ENCODE results near the gene ALPK3.

The ALPK3 gene

GRCh38 chr15:84816694-84817465 is at the start of gene ALPK3:
ALPK3 (plus strand) TSS chr15:84817356; CDS start chr15:84817453, 97 bp downstream.
- DNase-seq, result peak; percentile 92

- no peak for DNase-seq
Measured at GRCh38 chr15:84772031-84772430, 45.1 kb upstream of the ALPK3 start.

DNA sequence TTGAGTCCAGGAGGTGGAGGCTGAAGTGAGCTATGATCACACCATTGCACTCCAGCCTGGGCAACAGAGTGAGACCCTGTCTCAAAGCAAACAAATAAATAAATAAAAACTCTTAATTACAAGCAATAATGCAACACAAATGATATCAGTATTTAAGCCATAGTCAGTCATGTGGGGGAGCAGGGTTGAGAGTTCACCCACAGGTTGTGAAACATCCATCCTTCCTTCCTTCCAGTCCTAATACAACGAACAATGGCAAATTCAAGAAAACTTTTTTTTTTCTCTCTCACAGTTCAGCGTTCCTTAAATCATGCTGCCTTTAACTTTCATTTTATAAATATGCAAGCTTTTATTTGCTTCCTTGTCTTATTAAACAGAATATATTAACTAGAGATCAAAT is 44.7 kb upstream of the ALPK3 start:
- DNase-seq, result no peak

- no peak for DNase-seq
Measured at GRCh38 chr15:84773716-84774115, 43.4 kb upstream of the ALPK3 start.

DNA sequence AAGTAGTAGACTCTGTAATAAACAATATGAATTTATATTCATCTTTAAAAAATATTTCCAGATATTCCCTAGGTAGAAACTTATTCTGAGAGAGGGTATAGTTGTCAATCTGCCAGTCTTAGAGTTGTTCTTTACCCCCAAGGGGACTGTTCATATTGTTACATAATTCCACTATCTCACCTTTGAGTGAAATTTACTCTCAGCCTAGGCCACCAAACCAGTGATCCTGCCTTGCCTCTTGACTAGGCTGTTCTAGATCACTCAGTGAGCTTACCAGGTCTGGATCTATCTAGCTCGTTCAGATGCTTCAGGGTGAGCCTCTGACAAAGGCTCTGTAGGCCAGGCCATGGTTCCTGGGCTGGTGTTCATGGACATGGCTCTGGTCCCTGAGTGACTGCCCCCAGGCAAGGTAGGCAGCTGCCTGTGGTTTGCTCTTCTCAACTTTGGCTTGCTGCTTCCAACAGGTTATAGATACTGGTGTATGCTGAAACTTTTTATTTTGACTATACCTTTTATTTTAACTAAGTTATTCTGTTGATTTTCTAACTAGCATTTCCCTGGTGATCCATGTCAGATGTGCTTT is 41.2 kb upstream of the ALPK3 start:
- peak; percentile 69 for DNase-seq

GRCh38 chr15:84778194-84778593 is 39.0 kb upstream of the ALPK3 start:
- no peak for DNase-seq

DNA sequence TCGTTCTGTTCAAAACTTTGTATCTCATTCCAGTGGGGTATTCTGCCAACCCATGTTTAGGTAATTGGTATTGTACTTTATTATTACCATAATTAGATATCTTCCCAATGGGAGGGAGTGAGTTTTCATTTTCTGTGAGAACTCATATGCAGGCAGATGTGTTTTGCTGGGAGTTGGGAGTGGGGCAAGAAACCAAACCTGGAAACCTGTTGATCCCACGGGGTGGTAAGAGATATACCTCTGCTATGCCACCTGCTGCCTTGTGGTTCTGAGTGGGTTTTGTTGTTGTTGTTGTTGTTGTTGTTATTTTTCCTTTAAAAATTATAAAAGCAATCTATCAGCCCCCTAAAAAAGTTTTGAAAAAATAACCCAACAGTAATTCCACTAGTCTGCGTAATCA is 36.7 kb upstream of the ALPK3 start:
- no peak for DNase-seq

- no peak for DNase-seq
Measured at GRCh38 chr15:84781495-84781894, 35.7 kb upstream of the ALPK3 start.

DNA sequence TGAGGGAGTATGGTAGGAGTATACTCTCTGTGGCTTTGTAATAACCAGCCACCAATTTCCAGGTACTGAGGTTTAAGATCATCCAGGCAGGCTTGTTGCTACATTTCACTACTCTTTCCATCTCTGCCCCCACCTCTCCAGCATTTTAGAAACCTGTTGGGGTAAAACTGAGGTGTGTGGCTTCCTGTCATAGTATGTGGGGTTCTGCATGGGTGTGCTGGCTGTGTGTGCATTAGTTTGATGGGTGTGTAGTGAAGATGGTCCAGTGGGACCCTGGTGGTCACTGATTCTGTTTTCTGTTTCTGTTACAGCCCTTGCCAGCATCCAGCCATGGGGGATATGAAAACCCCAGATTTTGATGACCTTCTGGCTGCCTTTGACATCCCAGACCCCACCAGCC is 34.8 kb upstream of the ALPK3 start:
- no peak for DNase-seq

- DNase-seq, result no peak
Measured at GRCh38 chr15:84783493-84784251, 33.5 kb upstream of the ALPK3 start.

DNA sequence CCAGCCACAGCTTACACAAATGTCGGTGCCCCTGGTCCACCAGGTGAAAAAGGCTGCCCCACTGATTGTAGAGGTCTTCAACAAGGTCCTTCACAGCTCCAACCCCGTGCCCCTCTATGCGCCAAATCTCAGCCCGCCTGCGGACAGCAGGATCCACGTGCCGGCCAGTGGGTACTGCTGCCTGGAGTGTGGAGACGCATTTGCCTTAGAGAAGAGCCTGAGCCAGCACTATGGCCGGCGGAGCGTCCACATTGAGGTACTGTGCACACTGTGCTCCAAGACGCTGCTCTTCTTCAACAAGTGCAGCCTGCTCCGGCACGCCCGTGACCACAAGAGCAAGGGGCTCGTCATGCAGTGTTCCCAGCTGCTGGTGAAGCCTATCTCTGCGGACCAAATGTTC is 32.9 kb upstream of the ALPK3 start:
- no peak for DNase-seq

DNA sequence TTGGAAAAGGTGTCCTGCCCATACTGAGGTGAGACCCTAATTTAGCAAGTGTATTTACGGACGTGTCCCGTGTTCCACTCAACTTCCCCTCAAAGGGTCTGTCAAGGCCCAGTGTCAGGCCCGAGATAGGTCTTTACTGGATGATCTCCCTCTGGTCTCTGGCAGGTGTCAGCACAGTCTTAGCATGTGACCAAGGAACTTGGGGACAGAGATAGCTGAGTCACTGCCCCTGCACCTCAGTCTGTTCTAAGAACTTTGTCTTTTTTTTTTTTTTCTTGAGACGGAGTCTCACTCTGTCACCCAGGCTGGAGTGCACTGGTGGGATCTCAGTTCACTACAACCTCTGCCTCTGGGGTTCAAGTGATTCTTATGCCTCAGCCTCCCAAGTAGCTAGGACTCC is 32.1 kb upstream of the ALPK3 start:
- no peak for DNase-seq

- no peak for DNase-seq
Measured at GRCh38 chr15:84788500-84788899, 28.7 kb upstream of the ALPK3 start.

DNA sequence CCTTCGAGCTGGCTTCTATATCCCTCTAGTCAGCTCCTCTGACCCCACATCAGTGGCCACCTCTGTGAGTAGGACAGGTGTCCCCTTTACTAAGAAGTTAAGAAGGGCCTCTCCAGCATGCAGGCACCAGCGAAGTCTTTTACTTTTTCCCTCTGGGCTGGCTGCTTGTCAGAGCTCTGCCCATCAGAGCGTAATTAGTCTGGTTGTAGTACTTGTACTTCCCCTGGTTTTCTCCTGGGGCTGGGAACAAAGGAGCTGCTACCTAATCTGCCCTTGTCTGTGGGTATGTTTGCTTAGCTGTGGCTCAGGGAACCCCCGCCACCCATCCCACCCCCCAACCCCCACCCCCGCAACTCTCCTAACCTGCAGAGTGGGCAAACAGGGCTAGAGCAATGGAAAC is 27.4 kb upstream of the ALPK3 start:
- no peak for DNase-seq

DNA sequence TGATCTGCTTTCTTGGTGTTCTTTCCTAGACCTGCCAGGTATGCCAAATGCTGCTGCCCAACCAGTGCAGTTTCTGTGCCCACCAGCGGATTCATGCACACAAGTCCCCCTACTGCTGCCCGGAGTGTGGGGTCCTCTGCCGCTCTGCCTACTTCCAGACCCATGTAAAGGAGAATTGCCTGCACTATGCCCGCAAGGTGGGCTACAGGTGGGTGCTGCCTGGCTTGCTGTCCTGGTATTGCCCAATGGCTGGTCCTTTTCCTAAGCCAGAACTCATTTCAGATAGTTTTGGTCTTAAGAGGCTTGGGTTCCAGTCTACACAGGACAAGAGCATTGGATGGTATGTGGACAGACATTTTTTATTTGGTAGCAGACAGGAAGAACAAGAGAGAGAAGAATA is 26.5 kb upstream of the ALPK3 start:
- DNase-seq, result no peak

DNA sequence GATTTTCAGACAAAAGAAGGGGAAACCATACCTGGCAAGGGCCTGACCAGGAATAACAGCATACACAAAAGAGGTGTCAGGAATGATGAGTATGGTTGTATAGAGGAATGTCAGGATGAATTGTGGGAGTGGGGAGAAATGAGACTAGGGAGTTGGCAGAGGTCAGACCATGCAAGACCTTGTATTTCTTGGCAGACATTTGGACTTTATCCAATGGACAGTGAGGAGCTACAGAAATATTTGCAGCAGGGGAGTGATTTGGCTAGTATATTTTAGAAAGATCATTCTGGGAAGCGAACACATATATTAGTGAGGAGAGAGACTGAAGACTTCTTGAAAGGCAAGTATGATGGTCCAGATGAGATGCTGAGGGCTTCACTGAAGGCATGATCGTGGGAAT is 25.4 kb upstream of the ALPK3 start:
- no peak for DNase-seq

DNA sequence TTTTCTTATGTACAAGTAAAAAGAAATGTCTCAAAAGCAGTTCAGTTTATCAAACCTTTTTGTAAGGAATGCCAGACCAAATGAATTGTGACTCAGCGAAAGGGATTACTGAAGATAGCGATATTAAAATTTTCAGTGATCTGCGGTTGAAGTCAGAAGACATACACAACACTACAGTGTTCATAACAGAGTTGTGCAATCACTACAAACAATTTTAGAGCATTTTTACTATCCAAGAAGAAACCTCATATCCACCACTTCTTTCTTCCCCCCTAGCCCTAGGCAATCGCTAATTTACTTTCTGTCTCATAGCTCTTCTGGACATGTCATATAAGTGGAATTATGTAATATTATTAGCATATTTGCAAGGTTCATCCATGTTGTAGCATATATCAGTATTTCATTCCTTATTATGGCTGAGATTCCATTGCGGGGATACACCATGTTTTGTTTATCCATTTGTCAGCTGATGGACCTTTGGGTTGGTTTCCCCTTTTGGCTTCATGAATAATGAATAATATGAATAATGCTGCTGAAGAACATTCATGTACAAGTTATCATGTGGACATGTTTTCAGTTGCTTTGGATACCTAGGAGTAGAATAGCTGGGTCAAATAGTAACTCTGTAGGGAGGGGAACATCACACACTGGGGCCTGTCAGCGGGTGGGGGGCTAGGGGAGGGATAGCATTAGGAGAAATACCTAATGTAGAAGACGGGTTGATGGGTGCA is 23.6 kb upstream of the ALPK3 start:
- DNase-seq, result no peak

DNA sequence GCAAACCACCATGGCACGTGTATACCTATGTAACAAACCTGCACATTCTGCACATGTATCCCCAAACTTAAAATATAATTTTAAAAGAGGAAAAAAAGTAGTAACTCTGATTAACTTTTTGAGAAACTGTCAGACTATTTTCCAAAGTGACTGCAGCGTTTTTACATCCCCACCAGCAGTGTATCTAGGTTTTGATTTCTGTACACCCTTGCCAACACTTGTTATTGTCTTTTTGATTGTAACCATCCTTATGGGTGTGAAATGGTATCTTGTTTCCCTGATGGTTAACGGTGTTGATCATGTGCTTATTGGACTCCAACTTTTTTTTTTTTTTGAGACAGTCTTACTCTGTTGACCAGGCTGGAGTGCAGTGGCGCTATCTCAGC is 23.0 kb upstream of the ALPK3 start:
- DNase-seq, result no peak

DNA sequence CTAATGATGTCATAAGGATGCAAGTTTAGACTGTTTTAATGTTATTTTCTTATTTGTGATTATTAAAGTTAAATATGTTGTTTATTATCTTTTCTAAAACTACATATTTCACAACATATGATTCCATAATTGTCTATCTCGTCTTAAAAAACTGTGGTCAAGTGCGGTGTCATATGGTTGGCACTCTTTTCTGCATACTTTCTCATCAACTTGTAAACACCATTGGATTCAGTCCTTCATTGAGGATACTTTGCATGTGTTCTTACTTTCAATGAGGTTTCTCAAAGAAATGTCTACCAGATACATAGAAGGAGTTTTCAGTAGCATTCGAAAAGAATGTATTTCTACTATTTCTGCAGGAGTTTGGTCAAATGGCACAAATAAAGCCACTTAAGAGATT is 22.0 kb upstream of the ALPK3 start:
- DNase-seq, result no peak

DNA sequence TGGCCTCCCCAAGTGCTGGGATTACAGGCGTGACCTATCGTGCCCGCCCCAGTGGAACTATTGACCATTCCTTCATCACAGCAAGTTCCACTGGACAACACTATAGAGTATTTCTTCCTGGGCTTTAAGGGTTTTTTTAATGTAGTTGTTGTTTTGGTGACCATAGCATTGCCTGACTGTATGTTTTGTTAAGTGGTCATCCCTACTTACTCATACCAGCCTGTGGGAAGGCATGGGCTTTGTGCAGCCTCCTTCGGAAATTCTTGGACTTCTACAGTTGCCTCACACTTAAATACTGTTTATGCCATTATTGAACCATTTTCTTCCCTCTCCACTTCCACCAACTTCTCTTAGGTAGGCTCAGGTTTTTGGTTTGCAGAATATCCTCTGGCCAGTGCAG is 19.9 kb upstream of the ALPK3 start:
- no peak for DNase-seq

GRCh38 chr15:84797801-84798200 is 19.4 kb upstream of the ALPK3 start:
- peak; percentile 47 for DNase-seq

DNA sequence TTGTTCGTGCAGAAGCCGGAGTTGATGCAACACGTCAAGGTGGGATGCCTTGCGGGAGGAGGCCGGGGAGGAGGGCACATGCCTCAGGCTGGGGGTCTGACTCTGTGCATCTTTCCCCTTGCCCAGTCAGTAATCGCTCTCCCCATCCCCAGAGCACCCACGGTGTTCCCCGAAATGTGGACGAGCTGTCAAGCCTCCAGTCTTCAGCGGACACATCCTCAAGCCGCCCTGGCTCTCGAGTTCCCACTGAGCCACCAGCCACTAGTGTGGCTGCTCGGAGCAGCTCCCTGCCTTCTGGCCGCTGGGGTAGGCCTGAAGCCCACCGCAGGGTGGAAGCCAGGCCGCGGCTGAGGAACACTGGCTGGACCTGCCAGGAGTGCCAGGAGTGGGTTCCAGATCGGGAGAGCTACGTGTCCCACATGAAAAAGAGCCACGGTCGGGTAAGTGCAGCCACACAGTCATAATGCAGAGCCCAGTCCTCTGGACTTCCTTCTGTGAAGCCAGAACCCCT is 18.7 kb upstream of the ALPK3 start:
- DNase-seq, result peak; percentile 46

DNA sequence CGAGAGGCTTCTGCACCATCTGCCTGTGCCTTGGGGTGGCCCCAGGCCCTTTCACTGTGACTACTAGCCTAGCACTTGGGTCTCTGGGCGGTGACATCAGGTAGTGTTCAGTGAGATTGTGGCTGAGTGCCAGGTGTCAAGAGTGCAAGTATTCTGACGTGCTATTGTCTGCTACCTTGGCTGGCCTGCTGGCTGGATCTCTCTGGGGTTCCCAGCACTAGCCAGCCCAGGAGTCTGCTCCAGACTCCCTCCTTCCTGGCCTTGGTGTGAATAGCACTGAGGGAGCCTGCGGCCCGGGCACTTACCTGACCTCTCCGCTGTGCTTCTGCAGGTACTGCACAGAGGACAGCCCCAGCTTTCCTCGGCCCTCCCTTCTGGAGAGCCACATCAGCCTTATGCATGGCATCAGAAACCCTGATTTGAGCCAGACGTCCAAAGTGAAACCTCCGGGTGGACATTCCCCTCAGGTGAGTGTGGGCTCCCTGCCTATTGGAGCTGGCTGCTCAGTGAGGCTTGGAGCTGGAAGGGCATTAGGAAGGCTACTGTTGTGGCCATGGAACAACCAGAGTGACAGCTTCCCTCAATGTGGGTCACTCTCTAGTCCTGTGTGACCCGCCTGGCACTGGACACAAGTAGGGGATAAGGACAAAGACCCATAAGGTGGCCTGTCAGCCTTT is 17.5 kb upstream of the ALPK3 start:
- DNase-seq, result peak; percentile 44
